Naive B cell (primary cell): ENCODE results near the gene LGR6. TPM values are rescaled to one million over a fixed set of nuclear protein-coding genes. Genes with fewer than 3 reads are reported as not detected.
A peak's percentile ranks its signal among the peaks of the same experiment; 100 is the strongest.

Experiments
- ATAC-seq, 2 donors: fragments of 150-1000 bp; cut with Tn5 transposase; 2 replicates each; pipeline ENCODE4 v1.10.0; 2021; ENCODE audit warnings: low read depth in 2 of 2, mild to moderate bottlenecking in 2 of 2, moderate library complexity in 2 of 2
- DNase-seq: peaks from one replicate; pipeline ENCODE4 v3.0.0; 2022
- H3K27ac Mint-ChIP-seq, 6 donors: one replicate each; pipeline ENCODE4 v1.8.0; 2020 to 2022; ENCODE audit warnings: mild to moderate bottlenecking in 6 of 6, mixed read lengths in 6 of 6, moderate library complexity in 5 of 6, inconsistent platforms in 2 of 6
- H3K27me3 Mint-ChIP-seq, 3 donors: one replicate each; pipeline ENCODE4 v1.8.0; 2021 to 2022; ENCODE audit warnings: mixed read lengths in 3 of 3, mild to moderate bottlenecking in 1 of 3
- H3K36me3 Mint-ChIP-seq, 2 donors: one replicate each; pipeline ENCODE4 v1.8.0; 2020 to 2022; ENCODE audit warnings: mixed read lengths in 2 of 2, inconsistent platforms in 1 of 2, mild to moderate bottlenecking in 1 of 2
- H3K4me1 Mint-ChIP-seq, 3 donors: one replicate each; pipeline ENCODE4 v1.8.0; 2020 to 2022; ENCODE audit warnings: mixed read lengths in 3 of 3, inconsistent platforms in 1 of 3, mild to moderate bottlenecking in 1 of 3, moderate library complexity in 1 of 3
- H3K4me3 Mint-ChIP-seq, 8 donors: one replicate each; pipeline ENCODE4 v1.8.0; 2020 to 2022; ENCODE audit warnings: mild to moderate bottlenecking in 8 of 8, mixed read lengths in 8 of 8, moderate library complexity in 8 of 8, inconsistent platforms in 2 of 8
- H3K9me3 Mint-ChIP-seq, 7 donors: one replicate each; pipeline ENCODE4 v1.8.0; 2020 to 2022; ENCODE audit warnings: mixed read lengths in 7 of 7, mild to moderate bottlenecking in 5 of 7, inconsistent platforms in 2 of 7, moderate library complexity in 1 of 7
- polyA plus RNA-seq, 6 donors: library from polyadenylated mRNA; unstranded; fragments of 300-500 nt; fragmentation: Illumina TruSeq; gene quantifications; one replicate each; pipeline ENCODE4 v1.2.3, GENCODE V29; 2021; ENCODE audit warnings: low read depth in 6 of 6

The LGR6 gene
- polyA plus RNA-seq, 6 donors from 2014 or later: 0.22 TPM; not detected in 5

- Mint-ChIP-seq H3K4me3 (no peak overlapping the region), H3K4me1 (no peaks in the 10 kb centered on the region), H3K9me3 (no peaks in the 10 kb centered on the region), H3K27ac (no peak overlapping the region), H3K36me3 (peaks cover 0 to 8% of the 10 kb centered on the region in 2 donors), H3K27me3 (peaks cover 32 to 47% (median 37%) of the 10 kb centered on the region in 3 donors)
- ATAC-seq (no peak), DNase-seq (no peak)
These were observed 77.3 kb downstream of the LGR6 start for GRCh38 chr1:202270871-202271326.

- peak overlapping the region in 1 of 6 donors; percentile 83 for H3K27ac Mint-ChIP-seq
- no peak for DNase-seq
- H3K4me3 Mint-ChIP-seq: peak overlapping the region in 1 of 8 donors; percentile 22
- H3K27me3 Mint-ChIP-seq: peaks cover 26 to 37% (median 26%) of the 10 kb centered on the region in 3 donors
- H3K9me3 Mint-ChIP-seq: no peaks in the 10 kb centered on the region
- no peaks in the 10 kb centered on the region for H3K4me1 Mint-ChIP-seq
- no peaks in the 10 kb centered on the region for H3K36me3 Mint-ChIP-seq
- no peak for ATAC-seq
These were observed 78.7 kb downstream of the LGR6 start for GRCh38 chr1:202272103-202272845.

- Mint-ChIP-seq H3K4me1 (no peaks in the 10 kb centered on the region), H3K4me3 (no peak overlapping the region), H3K36me3 (no peaks in the 10 kb centered on the region), H3K27me3 (peaks cover 26 to 55% (median 40%) of the 10 kb centered on the region in 3 donors), H3K9me3 (no peaks in the 10 kb centered on the region), H3K27ac (no peak overlapping the region)
- DNase-seq (no peak), ATAC-seq (peak in 1 of 2 donors; percentile 20)
These were observed 81.0 kb downstream of the LGR6 start for GRCh38 chr1:202274611-202275010.

- ATAC-seq: no peak
- no peaks in the 10 kb centered on the region for H3K9me3 Mint-ChIP-seq
- no peak overlapping the region for H3K27ac Mint-ChIP-seq
These were observed 81.6 kb downstream of the LGR6 start for GRCh38 chr1:202275061-202275770.

GRCh38 chr1:202276081-202276715, 82.6 kb downstream of the LGR6 start:
- peak overlapping the region in 1 of 6 donors; percentile 29 for H3K27ac Mint-ChIP-seq
- H3K4me3 Mint-ChIP-seq: no peak overlapping the region
- H3K4me1 Mint-ChIP-seq: no peaks in the 10 kb centered on the region
- H3K9me3 Mint-ChIP-seq: no peaks in the 10 kb centered on the region
- no peak for ATAC-seq
- H3K27me3 Mint-ChIP-seq: peaks cover 21 to 61% (median 47%) of the 10 kb centered on the region in 3 donors
- H3K36me3 Mint-ChIP-seq: no peaks in the 10 kb centered on the region
- no peak for DNase-seq

More at GRCh38 chr1:202275061-202275770, 81.6 kb downstream of the LGR6 start:
- DNase-seq: no peak
- Mint-ChIP-seq H3K36me3 (no peaks in the 10 kb centered on the region), H3K4me1 (no peaks in the 10 kb centered on the region), H3K4me3 (no peak overlapping the region), H3K27me3 (peaks cover 26 to 61% (median 46%) of the 10 kb centered on the region in 3 donors)

GRCh38 chr1:202276920-202277319, 83.3 kb downstream of the LGR6 start:
- ATAC-seq (no peak), DNase-seq (no peak)
- Mint-ChIP-seq H3K36me3 (no peaks in the 10 kb centered on the region), H3K27ac (no peak overlapping the region), H3K9me3 (no peaks in the 10 kb centered on the region), H3K27me3 (peaks cover 21 to 66% (median 53%) of the 10 kb centered on the region in 3 donors), H3K4me1 (no peaks in the 10 kb centered on the region), H3K4me3 (no peak overlapping the region)

- no peak overlapping the region for H3K27ac Mint-ChIP-seq
- peaks cover 9 to 61% (median 50%) of the 10 kb centered on the region in 3 donors for H3K27me3 Mint-ChIP-seq
- H3K4me3 Mint-ChIP-seq: no peak overlapping the region
- peaks cover 0 to 5% (median 0%) of the 10 kb centered on the region in 3 donors for H3K4me1 Mint-ChIP-seq
- no peak for DNase-seq
- no peaks in the 10 kb centered on the region for H3K9me3 Mint-ChIP-seq
- no peaks in the 10 kb centered on the region for H3K36me3 Mint-ChIP-seq
- no peak for ATAC-seq
These were observed 85.2 kb downstream of the LGR6 start for GRCh38 chr1:202278751-202279150.

- Mint-ChIP-seq H3K4me1 (peaks cover 0 to 5% (median 0%) of the 10 kb centered on the region in 3 donors), H3K4me3 (peak overlapping the region in 1 of 8 donors; percentile 47), H3K36me3 (no peaks in the 10 kb centered on the region), H3K9me3 (no peaks in the 10 kb centered on the region), H3K27ac (no peak overlapping the region), H3K27me3 (peaks cover 12 to 64% (median 54%) of the 10 kb centered on the region in 3 donors)
- no peak for ATAC-seq
- DNase-seq: no peak
These were observed 86.2 kb downstream of the LGR6 start for GRCh38 chr1:202279806-202280205.

GRCh38 chr1:202280595-202280994, 87.0 kb downstream of the LGR6 start:
- DNase-seq (no peak), ATAC-seq (no peak)
- no peaks in the 10 kb centered on the region for H3K9me3 Mint-ChIP-seq
- H3K4me1 Mint-ChIP-seq: peaks cover 0 to 5% (median 0%) of the 10 kb centered on the region in 3 donors
- H3K27me3 Mint-ChIP-seq: peaks cover 13 to 63% (median 55%) of the 10 kb centered on the region in 3 donors
- H3K27ac Mint-ChIP-seq: no peak overlapping the region
- no peak overlapping the region for H3K4me3 Mint-ChIP-seq
- no peaks in the 10 kb centered on the region for H3K36me3 Mint-ChIP-seq

GRCh38 chr1:202281316-202282024, 87.9 kb downstream of the LGR6 start:
- DNase-seq: no peak
- Mint-ChIP-seq H3K36me3 (no peaks in the 10 kb centered on the region), H3K9me3 (no peaks in the 10 kb centered on the region), H3K4me1 (peaks cover 0 to 5% (median 0%) of the 10 kb centered on the region in 3 donors), H3K27me3 (peaks cover 14 to 65% (median 60%) of the 10 kb centered on the region in 3 donors), H3K4me3 (no peak overlapping the region), H3K27ac (no peak overlapping the region)
- no peak for ATAC-seq

- H3K4me1 Mint-ChIP-seq: peaks cover 0 to 5% (median 0%) of the 10 kb centered on the region in 3 donors
- ATAC-seq: no peak
- peaks cover 14 to 66% (median 60%) of the 10 kb centered on the region in 3 donors for H3K27me3 Mint-ChIP-seq
These were observed 88.4 kb downstream of the LGR6 start for GRCh38 chr1:202282025-202282371.

GRCh38 chr1:202282596-202283283, 89.1 kb downstream of the LGR6 start:
- ATAC-seq (no peak), DNase-seq (no peak)
- peaks cover 0 to 5% (median 0%) of the 10 kb centered on the region in 3 donors for H3K4me1 Mint-ChIP-seq
- peak overlapping the region in 1 of 6 donors; percentile 1 for H3K27ac Mint-ChIP-seq
- peaks cover 0 to 5% of the 10 kb centered on the region in 2 donors for H3K36me3 Mint-ChIP-seq
- no peak overlapping the region for H3K4me3 Mint-ChIP-seq
- H3K27me3 Mint-ChIP-seq: peaks cover 19 to 68% (median 65%) of the 10 kb centered on the region in 3 donors
- no peaks in the 10 kb centered on the region for H3K9me3 Mint-ChIP-seq

More at GRCh38 chr1:202282025-202282371, 88.4 kb downstream of the LGR6 start:
- H3K27ac Mint-ChIP-seq: no peak overlapping the region
- DNase-seq: no peak
- peak overlapping the region in 1 of 8 donors; percentile 13 for H3K4me3 Mint-ChIP-seq
- no peaks in the 10 kb centered on the region for H3K9me3 Mint-ChIP-seq
- H3K36me3 Mint-ChIP-seq: no peaks in the 10 kb centered on the region
